GM04503 (cell line): ENCODE data around the gene RNF227.
"Not testable (repeated sequence)": the region's sequence is repeated elsewhere in the genome, so short reads cannot be mapped to it uniquely, and the experiment has no call there.

Source experiments
- DNase-seq: peaks from one replicate; pipeline ENCODE4 v3.0.0-alpha.2; 2012; ENCODE audit warnings: low read depth

RNF227 gene

DNA sequence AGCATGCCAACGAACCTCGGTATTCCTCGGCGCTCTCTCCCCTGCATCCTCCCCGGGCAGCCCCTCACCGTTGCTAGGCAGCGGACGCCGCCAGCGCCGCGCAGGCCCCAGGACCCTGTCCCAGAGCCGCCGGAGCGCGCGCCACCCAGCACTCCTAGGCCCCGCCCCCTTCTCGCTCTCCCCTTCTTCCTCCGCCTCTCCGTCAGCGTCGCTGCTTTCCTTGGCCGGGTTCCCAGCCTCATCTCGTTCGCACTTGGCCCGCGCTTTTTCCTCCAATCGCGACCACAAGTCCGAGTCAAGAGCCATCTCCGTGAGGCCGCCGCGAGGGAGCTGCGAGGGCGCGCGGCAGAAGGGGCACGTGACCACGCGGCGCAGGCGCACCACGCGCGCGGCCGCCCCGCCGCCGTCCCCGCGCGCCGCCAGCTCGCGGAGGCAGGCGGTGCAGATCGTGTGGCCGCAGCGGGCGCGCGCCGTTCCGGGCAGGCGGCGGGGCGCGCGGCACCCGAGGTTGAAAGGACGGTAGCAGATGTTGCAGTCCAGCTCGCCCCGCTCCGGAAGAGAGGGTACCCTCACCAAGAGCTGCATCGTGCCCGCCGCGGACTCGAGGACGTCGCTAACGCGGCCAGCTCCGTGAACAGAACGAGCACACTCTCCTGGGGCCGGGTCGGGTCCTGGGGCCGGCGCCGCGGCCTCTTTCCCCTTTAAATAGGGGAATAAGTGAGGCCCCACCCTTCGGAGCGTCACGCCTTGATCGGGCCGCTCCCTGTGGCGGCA lies at the start of gene RNF227:
TSS of gene RNF227 (minus strand) at position 679 of the 774 bp plus-strand sequence. CDS start at position 585, 94 bp downstream.
- no peak for DNase-seq

DNA sequence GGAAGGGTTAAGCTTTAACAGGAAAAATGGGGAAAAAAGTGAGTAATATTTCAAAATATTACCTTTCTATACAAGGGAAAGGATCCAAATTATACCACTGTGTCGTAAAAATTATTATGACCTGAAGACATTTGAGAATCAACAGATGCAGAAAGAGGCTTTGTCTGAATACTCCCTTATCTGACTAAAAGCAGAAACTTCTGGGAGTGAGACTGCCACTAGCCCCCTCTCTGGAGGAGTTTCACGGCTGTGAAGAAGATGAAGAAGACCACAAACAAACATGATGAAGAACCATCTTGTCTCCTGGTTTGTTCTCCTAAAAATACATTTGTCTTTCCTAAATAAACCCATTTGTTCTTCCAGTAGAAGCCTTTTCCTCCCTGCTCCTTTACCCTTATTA lies 45.3 kb upstream of the RNF227 start:
- no peak for DNase-seq

DNA sequence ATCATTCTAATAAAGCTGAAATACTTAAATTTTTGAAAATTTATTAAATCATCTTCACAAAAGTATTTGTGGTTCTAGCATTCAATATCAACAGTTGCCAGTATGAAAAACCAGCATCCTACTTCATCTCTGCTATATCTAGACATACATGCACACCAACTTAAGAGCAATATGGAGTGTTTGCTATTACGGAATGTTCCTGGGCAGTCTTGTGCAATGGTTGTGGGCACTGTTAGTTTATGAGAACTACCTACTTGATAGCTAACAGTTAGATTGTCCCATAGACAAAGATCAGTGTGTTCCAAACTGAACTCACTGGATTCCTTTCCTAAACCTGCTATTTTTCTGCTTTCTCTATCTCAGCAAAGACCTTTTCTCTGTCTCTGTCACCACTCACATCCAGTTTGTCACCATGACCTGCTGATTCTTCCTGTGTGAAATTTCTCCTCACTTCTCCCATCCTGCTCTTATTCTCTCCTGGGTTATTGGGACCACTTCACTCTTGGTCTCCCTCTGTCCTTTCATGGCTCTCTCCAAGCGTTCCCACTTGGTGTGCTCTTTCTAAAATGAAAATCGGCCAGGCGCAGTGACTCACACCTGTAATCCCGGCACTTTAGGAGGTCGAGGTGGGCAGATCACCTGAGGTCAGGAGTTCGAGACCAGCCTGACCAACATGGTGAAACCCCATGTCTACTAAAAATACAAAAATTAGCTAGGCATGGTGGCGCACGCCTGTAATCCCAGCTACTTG lies 43.6 kb upstream of the RNF227 start:
- no peak for DNase-seq

DNA sequence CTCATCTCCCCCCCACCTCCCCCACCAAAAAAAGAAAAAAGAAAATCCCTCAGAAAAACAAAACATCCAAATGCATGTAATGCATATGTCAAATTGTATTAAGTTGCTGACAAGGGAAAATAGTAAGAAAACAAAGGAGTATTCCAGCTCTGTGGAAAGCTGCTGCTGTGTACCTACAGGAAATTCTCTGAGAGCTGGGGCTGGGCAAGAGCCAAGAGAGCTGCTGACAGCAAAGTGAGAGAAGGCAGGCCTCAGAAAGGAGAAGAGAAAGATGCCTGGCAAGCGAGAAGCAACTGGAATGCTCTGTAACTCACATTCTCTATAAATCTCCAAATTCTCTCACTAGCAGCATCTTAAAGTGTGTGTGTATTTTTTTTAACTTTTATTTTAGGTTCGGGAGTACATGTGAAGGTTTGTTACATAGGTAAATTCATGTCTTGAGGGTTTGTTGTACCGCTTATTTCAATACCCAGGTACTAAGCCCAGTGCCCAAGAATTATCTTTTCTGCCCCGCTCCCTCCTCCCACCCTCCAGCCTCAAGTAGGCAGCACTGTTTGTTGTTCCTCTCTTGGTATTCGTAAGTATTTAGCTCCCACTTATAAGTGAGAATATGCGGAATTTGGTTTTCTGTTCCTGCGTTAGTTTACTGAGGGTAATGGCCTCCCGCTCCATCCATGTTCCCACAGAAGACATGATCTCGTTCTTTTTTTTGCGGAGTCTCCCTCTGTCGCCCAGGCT lies 40.3 kb upstream of the RNF227 start:
- no peak for DNase-seq

DNA sequence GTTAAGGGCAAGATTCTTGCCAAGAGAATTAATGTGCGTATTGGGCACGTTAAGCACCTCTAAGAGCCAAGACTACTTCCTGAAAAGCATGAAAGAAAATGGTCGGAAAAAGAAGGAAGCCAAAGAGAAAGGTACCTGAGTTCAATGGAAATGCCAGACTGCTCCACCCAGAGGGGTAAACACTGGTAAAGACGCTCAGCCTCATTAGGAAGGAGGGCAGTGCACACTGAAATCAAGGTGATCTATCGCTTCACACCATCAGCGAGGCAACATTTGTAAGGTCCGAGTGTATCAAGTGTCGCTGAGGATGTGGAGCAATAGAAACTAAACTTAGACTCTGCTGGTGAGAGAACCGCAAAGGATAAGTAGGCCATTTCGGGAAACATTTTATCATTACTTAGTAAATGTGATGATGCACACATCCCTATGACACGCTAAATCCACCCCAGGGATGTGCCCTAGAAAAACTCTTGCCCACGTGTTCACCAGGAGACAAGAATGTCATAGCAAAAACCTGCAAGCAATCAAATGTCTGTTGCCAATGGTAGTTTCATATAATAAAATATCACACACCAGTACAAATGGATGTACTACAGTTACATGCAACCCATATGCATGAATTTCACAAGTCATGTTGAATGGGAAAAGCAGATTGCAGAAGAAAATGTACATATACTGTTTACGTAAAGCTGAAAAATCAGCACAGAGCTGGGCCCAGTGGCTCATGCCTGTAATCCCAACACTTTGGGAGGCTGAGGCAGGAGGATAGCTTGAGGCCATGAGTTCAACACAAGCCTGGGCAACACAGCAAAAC lies 39.5 kb upstream of the RNF227 start:
- no peak for DNase-seq

DNA sequence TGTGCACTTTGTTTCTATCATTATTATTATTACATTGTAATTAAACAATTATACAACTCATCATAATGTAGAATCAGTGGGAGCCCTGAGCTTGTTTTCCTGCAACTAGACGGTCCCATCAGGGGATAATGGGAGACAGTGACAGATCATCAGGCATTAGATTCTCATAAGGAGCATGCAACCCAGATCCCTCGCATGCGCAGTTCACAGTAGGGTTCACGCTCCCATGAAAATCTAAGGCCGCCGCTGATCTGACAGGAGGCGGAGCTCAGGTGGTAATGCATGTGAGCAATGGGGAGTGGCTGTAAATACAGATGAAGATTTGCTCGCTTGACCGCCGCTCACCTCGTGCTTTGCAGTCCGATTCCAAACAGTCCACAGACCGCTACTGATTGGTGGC lies 37.2 kb upstream of the RNF227 start:
- DNase-seq, result not testable (repeated sequence)

DNA sequence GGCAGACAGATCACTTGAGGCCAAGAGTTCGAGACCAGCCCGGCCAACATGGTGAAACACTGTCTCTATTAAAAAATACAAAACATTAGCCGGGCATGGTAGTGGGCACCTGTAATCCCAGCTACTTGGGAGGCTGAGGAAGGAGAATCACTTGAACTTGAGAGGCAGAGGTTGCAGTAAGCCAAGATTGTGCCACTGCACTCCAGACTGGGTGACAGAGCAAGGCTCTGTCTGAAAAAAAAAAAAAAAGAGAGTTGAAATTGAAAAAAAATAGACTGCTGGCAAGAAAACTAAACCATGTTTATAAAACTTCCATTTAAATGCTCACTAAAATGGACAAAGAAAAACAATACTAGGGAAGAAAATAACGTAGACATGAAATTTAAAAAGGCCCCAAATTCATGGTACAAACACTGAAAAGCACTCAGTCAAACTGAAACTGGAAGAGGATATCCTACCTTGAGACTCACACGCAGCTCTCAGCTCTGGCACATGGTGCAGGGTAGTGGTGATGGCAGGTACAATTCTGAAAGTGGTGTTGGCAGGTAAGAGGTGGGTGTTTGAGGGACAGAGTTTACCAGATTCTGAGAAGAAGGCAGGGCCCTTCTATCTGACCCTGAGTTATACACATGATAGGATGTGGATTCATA lies 35.2 kb upstream of the RNF227 start:
- DNase-seq, result no peak

DNA sequence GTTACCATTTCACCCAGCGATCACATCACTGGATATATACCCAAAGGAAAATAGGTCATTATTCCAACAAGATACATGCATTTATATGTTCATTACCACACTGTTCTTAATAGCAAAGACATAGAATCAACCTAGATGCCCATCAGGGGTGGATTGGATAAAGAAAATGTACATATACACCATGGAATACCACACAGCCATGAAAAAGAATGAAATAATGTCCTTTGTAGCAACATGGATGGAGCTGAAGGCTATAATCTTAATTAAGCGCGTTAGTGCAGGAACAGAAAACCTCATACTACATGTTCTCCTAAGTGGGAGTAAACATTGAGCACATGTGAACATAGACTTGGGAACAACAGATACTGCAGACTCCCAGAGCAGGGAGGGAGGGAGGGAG lies 34.5 kb upstream of the RNF227 start:
- no peak for DNase-seq

DNA sequence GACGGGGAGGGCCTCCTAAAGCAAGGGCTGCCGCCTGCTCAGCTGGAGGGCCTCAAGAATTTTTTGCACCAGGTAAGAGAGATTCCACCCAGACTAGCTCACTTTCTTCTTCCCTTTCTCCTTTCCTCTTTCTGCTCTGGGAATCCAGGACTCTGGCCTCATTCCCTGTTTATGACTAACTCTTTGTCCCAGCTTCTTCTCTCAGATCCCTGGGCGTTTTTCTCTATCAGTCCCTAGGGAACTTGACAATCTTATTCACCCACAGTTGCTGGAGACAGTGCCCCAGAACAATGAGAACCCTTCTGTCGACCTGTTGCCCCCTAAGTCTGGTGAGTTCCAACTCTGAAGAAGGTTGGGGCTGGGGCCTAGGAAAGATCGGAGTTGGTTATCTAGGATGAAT lies 31.6 kb upstream of the RNF227 start:
- DNase-seq, result no peak

DNA sequence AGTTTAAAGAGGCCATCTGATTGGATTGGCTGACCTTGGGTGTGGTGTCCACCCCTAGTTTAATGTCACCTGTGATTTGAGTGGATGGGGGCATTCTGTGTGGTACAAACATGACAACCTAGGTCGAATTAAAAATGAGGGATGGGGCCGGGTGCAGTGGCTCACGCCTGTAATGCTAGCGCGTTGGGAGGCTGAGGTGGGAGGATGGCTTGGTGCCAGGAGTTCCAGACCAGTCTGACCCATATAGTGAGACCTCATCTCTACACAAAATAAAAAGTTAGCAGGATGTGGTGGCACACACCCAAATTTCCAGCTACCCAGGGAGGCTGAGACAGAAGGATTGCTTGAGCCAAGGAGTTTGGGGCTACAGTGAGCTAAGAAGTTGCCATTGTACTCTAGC lies 30.4 kb upstream of the RNF227 start:
- DNase-seq, result no peak

DNA sequence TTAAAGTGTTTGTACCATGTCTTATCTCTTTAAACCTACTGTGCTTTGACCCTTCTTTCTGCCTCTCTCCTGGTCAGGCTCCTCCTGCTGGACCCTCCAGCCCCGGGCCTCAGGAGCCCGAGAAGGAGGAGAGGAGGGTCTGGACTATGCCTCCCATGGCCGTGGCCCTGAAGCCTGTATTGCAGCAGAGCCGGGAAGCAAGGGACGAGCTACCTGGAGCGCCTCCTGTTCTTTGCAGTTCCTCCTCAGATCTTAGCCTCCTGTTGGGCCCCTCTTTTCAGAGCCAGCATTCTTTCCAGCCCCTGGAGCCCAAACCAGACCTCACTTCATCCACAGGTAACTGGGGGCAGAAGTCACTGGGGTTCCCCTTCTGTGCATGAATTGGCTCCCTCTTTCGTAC lies 29.6 kb upstream of the RNF227 start:
- no peak for DNase-seq

DNA sequence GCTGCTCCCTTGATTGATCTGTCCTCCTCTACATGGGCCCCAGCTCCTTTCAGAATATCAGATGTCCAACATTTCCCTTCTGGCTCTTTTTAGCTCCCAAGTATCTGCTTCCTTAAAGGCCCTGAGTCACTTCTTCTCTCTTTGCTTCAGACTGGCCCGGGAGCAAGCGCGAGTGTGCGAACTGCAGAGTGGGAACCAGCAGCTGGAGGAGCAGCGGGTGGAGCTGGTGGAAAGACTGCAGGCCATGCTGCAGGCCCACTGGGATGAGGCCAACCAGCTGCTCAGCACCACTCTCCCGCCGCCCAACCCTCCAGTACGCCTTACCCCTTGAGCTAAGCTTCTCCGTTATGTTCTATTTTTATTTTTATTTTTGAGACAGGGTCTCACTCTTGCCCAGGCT lies 28.2 kb upstream of the RNF227 start:
- no peak for DNase-seq

DNA sequence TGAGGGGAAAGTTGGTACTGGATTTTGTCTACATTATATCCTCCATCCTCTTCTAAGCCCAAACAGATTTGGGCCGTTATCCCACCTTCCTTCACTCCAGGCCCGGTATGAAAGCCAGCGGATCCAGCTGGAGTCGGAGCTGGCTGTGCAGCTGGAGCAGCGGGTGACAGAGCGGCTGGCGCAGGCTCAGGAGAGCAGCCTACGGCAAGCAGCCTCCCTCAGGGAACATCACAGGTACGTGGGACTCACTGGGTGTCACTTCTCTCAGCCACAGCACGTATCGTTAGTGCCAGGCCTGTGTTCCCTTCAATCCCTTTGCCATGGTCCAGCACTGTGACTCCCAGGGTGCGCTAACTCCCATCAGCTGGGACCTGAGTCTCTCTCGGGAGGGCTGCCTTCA lies 27.2 kb upstream of the RNF227 start:
- no peak for DNase-seq

DNA sequence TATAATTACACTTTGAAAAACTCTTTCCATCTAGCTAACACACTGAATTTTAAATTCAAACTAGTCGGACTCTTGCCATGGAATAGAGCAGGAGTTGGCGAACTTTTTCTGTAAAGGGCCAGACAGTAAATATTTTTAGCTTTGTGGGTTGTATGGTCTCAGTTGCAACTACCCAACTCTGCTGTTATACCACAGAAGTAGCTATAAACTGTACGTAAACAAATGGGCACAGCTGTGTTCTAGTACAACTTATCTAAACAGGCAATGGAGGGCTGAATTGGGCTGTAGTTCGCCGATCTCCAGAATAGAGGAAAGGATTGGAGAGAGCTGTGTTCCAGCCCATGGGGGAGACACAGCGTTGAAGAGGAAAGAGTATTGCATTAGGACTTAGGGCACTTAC lies 24.7 kb upstream of the RNF227 start:
- no peak for DNase-seq

DNA sequence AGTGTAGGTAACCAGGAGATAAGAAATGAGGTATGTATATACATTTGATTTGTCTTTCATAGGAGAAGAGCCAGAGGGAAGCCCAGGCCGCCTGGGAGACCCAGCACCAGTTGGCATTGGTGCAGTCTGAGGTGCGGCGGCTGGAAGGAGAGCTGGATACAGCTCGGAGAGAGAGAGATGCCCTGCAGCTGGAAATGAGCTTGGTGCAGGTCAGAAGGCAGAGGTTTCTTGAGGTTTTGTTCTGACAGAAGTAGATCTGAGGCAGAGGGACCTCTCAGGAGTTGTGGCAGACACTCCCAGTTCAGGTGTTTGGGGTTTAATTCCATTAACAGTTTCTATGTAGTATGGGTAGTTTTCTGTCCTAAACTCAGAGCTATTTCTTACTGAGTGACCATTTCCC lies 23.9 kb upstream of the RNF227 start:
- no peak for DNase-seq

DNA sequence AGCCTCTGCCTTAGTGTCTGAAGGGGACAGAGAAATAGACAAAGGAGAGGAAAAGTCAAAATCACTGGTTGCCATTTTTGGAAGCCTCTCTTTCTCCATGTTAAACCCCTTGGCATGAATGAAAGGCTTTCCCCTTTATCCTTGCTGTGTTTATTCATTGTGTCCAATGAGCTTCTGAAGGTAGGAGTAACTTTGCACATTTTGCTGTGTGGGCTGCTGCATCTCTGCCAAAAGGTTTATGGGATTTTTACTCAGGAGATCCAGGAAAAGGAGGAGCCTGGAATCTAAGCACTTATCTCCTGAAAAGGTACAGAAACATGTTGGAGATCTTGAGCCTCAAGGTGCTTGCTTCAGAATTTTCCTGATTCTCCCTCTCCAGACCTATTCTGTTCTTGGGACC lies 19.8 kb upstream of the RNF227 start:
- no peak for DNase-seq

DNA sequence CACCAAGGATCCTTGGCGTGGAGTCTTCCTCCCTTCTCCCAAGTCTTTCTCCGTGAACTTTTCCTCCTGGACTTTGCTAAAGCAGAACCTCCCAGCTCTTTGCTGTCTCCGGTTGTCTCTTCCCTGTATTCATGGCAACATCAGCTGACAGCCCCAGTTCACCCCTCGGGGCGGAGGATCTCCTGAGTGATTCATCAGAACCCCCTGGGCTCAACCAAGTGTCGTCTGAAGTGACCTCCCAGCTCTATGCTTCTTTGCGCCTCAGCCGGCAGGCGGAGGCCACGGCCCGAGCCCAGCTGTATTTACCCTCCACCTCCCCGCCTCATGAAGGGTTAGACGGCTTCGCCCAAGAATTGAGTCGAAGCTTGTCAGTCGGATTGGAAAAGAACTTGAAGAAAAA lies 16.9 kb upstream of the RNF227 start:
- DNase-seq, result no peak

DNA sequence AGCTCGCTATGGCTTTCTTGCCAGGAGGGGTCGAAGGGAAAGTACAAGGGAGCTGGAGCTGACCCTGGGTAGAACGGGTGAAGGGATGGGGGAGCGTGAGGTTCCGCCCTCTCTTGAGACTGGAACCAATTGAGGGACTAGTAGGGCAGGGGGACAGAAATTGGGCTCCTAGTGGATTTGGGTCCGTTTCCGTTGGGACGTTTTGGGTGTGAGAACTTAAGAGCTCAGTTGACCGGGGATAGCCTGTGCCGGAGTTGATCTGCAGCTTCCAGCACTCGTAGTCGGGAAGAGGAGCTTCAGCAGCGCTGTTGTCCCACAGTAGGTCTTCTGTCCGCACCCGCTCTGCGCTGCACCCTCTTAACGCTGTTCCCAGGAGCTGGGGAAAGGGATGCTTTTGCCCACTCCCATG lies 16.4 kb upstream of the RNF227 start:
- DNase-seq, result no peak

DNA sequence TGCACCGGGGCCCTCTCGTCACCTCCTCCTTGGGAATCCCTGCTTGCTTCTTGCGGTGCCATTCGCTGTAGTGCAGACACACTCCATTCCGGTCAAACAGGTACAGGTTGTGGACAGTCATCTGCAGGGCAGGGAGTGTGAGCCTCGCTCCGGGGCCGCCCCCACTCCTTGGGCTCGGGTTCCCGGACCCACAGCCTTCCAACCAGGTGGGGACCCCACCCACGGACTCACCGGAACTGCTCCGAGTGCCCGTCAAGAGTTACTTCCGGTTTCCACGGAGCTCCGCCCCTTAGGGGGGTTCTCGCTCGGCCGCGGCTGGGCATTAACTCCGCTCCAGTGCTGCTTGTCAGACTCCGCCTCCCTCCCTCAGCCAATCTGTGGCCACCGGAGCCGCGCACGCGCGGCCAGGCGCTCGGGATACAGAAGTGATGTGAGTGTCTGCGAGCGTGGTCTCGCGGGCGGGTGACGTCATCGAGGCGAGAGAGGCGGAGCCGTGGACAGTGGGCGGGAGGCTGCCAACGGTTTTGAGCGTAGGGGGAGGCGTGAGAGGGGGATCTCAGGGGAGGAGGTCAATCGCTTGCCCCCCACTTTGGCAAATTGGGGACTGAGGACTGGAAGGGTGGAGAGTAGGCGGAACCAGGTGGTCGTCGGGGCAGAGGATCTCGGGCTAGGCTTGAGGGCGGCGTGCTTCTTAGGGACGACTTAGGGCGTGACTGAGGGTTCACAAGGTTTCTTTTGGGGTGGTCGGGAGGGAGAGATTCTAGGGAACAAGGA lies 15.8 kb upstream of the RNF227 start, which contains the start of the genes CNTROB and TRAPPC1:
TSS of gene CNTROB (plus strand) at position 498 of the 774 bp plus-strand sequence. CDS start 874 bp downstream, outside the sequence.
TSS of gene TRAPPC1 (minus strand) at position 238 of the 774 bp plus-strand sequence. CDS start at position 121, 117 bp downstream.
- DNase-seq, result peak; percentile 92

DNA sequence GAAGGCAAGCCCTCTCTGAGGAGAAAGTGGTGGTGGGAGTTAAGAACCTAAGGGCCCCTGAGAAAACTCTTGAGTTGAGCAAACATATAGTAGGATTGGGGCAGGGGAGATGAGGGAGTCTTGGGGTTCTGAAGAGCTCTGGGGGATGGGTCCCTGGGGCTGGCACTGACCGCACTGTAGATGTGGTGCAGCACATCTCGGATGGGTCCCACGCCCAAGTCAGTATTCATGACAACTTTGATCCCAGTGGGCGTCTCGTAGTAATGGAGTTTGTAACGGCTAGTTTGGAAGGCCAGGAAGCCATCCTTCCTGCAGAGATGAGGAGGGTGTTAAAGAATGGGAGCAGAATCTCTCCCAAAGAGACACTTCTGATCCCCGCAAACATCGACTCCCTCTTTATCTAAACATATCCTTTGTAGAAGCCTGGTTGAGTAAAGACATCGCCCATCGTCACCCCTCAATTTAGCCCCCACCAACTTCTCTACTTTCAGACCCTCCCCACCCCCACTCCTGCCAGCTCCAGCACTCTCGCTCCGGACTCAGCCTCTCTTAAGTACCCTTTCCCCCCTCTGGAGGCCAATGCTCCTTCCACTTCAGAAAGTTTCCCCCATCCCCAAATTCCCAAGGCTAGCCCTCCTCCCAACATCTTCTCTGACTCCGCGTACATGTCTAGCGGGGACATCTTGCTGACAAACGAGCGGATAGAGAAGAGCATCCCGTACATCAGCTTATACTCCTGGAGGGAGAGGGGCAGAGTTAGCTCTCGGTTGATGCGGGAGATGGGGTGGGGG lies 14.9 kb upstream of the RNF227 start:
- DNase-seq, result no peak
